Uterus (tissue), 4 donors: ENCODE measurements around the gene KLK8. TPM values are rescaled to one million over a fixed set of nuclear protein-coding genes. Genes with fewer than 3 reads are reported as not detected.
A peak's percentile ranks its signal among the peaks of the same experiment; 100 is the strongest.

Experiments used
- DNase-seq, 2 donors: peaks; one replicate each; pipeline ENCODE4 v3.0.0-alpha.2; 2019 to 2020
- H3K27ac ChIP-seq, 2 donors: fragments of 200-600 bp; sonication (generic); 1 replicate in 1 of 2; 2 replicates in 1 of 2; pipeline ENCODE4 v1.5.1; 2016 to 2018
- H3K27me3 ChIP-seq, 2 donors: fragments of 200-600 bp; sonication (generic); one replicate each; pipeline ENCODE4 v1.5.1; 2018 to 2019; ENCODE audit warnings: control low read depth in 1 of 2
- H3K36me3 ChIP-seq, 2 donors: fragments of 200-600 bp; sonication (generic); one replicate each; pipeline ENCODE4 v1.5.1; 2019; ENCODE audit warnings: control low read depth in 1 of 2
- H3K4me1 ChIP-seq, 2 donors: fragments of 200-600 bp; sonication (generic); one replicate each; pipeline ENCODE4 v1.5.1; 2018 to 2019; ENCODE audit warnings: control low read depth in 1 of 2
- H3K4me3 ChIP-seq, 2 donors: fragments of 200-600 bp; sonication (generic); 1 replicate in 1 of 2; 2 replicates in 1 of 2; pipeline ENCODE4 v1.5.1; 2018 to 2019; ENCODE audit warnings: mild to moderate bottlenecking in 1 of 2
- H3K9me3 ChIP-seq, 2 donors: fragments of 200-600 bp; sonication (generic); one replicate each; pipeline ENCODE4 v1.5.1; 2019; ENCODE audit warnings: control low read depth in 1 of 2
- CTCF ChIP-seq, 4 experiments: fragments of 200-600 bp in 2 of 4; fragments of 450-650 bp in 2 of 4; sonication (generic) in 2 of 4; IDR thresholded peaks; one replicate each; pipeline ENCODE4 v1.5.1; 2016 to 2019; ENCODE audit warnings: antibody characterized with exemption in 4 of 4, mild to moderate bottlenecking in 2 of 4, moderate library complexity in 1 of 4
- POLR2A ChIP-seq, 2 donors: fragments of 450-650 bp; IDR thresholded peaks; one replicate each; pipeline ENCODE4 v1.6.1; 2016; ENCODE audit warnings: antibody characterized with exemption in 2 of 2, mild to moderate bottlenecking in 1 of 2, moderate library complexity in 1 of 2
- intact Hi-C: fragments of 100-400 bp; cut with DNase I; formaldehyde crosslinking; loops from one replicate; pipeline ENCODE4 v1.15.1; 2023; ENCODE audit warnings: low total_unique reads
- total RNA-seq, 4 donors: library from RNA; depleted of rRNA in 3 of 4; stranded (reverse); fragments of >200 nt in 3 of 4; gene quantifications; one replicate each; pipeline versions ENCODE4 v1.1.0 to v1.2.4, GENCODE V29; 2014 to 2023
- donor health status: DM: yes; HTN: yes; CAD: no.

KLK8 gene
- total RNA-seq, 4 donors from 2014 or later = 4.8 TPM; not detected in 3

DNA sequence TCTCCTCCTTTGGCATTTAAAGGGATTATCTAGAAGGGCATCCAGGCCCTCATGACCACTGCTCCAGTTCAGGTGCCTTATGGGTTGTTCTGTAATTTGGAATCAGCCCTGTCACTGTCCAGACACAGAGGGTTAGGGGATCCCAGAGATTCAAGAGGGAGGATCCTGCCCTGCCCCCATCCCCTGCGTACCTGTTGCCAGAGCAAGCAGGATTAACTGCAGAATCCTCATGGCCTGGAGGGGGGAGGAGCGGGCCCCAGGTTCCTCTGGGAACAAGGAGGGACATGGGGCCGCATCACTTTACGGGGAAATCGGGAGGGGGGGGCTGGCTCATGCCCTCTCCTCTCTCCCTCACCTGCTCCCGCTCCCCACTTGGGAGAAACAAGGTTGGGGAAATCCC lies 24.0 kb upstream of the KLK8 start:
- H3K27me3 ChIP-seq = peaks cover 0 to 6% of the 10 kb centered on the region in 2 donors
- no peak for TF ChIP-seq POLR2A (IDR thresholded peaks at IDR 0.05)
- no peak for TF ChIP-seq CTCF (IDR thresholded peaks at IDR 0.05)
- no peak overlapping the region for H3K4me3 ChIP-seq
- no peaks in the 10 kb centered on the region for H3K9me3 ChIP-seq
- DNase-seq = no peak
- no peaks in the 10 kb centered on the region for H3K36me3 ChIP-seq
- H3K27ac ChIP-seq = no peak overlapping the region
- H3K4me1 ChIP-seq = no peaks in the 10 kb centered on the region
- intact Hi-C loops = loop anchor here (10.0 kb wide), 1 partner anchor 129 kb away; no protein-coding TSS in a partner anchor

- Histone ChIP-seq H3K27me3 (peaks cover 0 to 6% of the 10 kb centered on the region in 2 donors), H3K4me1 (no peaks in the 10 kb centered on the region), H3K36me3 (no peaks in the 10 kb centered on the region), H3K9me3 (no peaks in the 10 kb centered on the region), H3K4me3 (no peak overlapping the region), H3K27ac (no peak overlapping the region)
- intact Hi-C loops = loop anchor here (10.0 kb wide), 1 partner anchor 130 kb away; no protein-coding TSS in a partner anchor
- TF ChIP-seq POLR2A (IDR thresholded peaks at IDR 0.05) (no peak), CTCF (IDR thresholded peaks at IDR 0.05) (no peak)
- no peak for DNase-seq
These were observed 23.5 kb upstream of the KLK8 start for GRCh38 chr19:51024924-51025323.

DNA sequence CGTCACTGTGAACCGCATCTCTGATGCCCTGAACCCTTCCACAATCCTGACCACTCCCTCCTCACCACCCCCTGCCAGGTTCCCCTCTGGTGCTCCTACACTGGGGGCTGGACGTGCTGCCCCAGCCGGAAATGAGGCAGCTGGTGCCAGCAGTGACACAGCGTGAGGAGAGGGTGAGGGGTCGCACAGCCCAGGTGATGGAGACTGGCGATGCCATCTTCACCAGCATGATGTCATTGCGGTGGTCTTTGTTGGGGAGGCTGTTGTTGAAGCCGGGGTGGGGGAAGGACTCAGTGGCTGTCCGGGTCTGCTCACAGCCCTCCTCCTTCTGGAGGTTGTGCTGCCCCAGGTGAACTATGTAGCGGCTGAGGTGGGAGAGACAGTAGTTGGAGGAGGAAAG lies 22.5 kb upstream of the KLK8 start:
- H3K4me1 ChIP-seq = peaks cover 0 to 5% of the 10 kb centered on the region in 2 donors
- no peak for DNase-seq
- no peaks in the 10 kb centered on the region for H3K9me3 ChIP-seq
- H3K36me3 ChIP-seq = no peaks in the 10 kb centered on the region
- intact Hi-C loops = loop anchor here (10.0 kb wide), 1 partner anchor 131 kb away; no protein-coding TSS in a partner anchor
- no peak overlapping the region for H3K27ac ChIP-seq
- no peak for TF ChIP-seq CTCF (IDR thresholded peaks at IDR 0.05)
- TF ChIP-seq POLR2A (IDR thresholded peaks at IDR 0.05) = no peak
- H3K4me3 ChIP-seq = no peak overlapping the region
- H3K27me3 ChIP-seq = peaks cover 0 to 15% of the 10 kb centered on the region in 2 donors

- H3K9me3 ChIP-seq = no peaks in the 10 kb centered on the region
- peaks cover 0 to 18% of the 10 kb centered on the region in 2 donors for H3K27me3 ChIP-seq
- TF ChIP-seq POLR2A (IDR thresholded peaks at IDR 0.05) (no peak), CTCF (IDR thresholded peaks at IDR 0.05) (no peak)
- H3K4me3 ChIP-seq = no peak overlapping the region
- no peaks in the 10 kb centered on the region for H3K36me3 ChIP-seq
- intact Hi-C loops = loop anchor here (10.0 kb wide), 1 partner anchor 132 kb away; no protein-coding TSS in a partner anchor
- H3K4me1 ChIP-seq = peaks cover 0 to 5% of the 10 kb centered on the region in 2 donors
- H3K27ac ChIP-seq = no peak overlapping the region
- no peak for DNase-seq
These were observed 21.1 kb upstream of the KLK8 start for GRCh38 chr19:51022526-51022925.

GRCh38 chr19:51020988-51021651 lies 19.7 kb upstream of the KLK8 start:
- Histone ChIP-seq H3K36me3 (no peaks in the 10 kb centered on the region), H3K4me1 (peaks cover 0 to 12% of the 10 kb centered on the region in 2 donors), H3K9me3 (no peaks in the 10 kb centered on the region), H3K27me3 (peaks cover 0 to 25% of the 10 kb centered on the region in 2 donors), H3K27ac (no peak overlapping the region), H3K4me3 (no peak overlapping the region)
- TF ChIP-seq CTCF (IDR thresholded peaks at IDR 0.05) (peak; percentile 39 to 73 (median 58)), POLR2A (IDR thresholded peaks at IDR 0.05) (no peak)
- DNase-seq = no peak
- intact Hi-C loops = loop anchor here (10.0 kb wide), 1 partner anchor 134 kb away; no protein-coding TSS in a partner anchor
